H9 (cell line): ENCODE data around the gene SLC6A18. TPM values are rescaled to one million over a fixed set of nuclear protein-coding genes. Genes with fewer than 3 reads are reported as not detected.
"Not testable (repeated sequence)": the region's sequence is repeated elsewhere in the genome, so short reads cannot be mapped to it uniquely, and the experiment has no call there.

Experiments used
- DNase-seq: peaks from one replicate; pipeline ENCODE4 v3.0.0-alpha.2; 2017
- H2AFZ ChIP-seq: one replicate; pipeline ENCODE4 v1.6.1; 2013; ENCODE audit warnings: mild to moderate bottlenecking, low read length, control low read depth, moderate library complexity
- H2AK5ac ChIP-seq: 2 replicates; pipeline ENCODE4 v1.6.1; 2013; ENCODE audit warnings: low read length, control low read depth, mixed read lengths; ENCODE audit not compliant: insufficient read length
- H2BK120ac ChIP-seq: one replicate; pipeline ENCODE4 v1.6.1; 2013; ENCODE audit warnings: low read depth, mild to moderate bottlenecking, low read length, control low read depth, inconsistent platforms; ENCODE audit not compliant: poor library complexity, severe bottlenecking
- H2BK12ac ChIP-seq: 2 replicates; pipeline ENCODE4 v1.6.1; 2013; ENCODE audit warnings: low read length, control low read depth, mixed read lengths, low read depth; ENCODE audit not compliant: insufficient read length
- H2BK15ac ChIP-seq: 2 replicates; pipeline ENCODE4 v1.6.1; 2013; ENCODE audit warnings: low read depth, low read length, control low read depth
- H2BK20ac ChIP-seq: one replicate; pipeline ENCODE4 v1.6.1; 2013; ENCODE audit warnings: low read depth, mild to moderate bottlenecking, low read length, control low read depth, inconsistent platforms; ENCODE audit not compliant: poor library complexity, severe bottlenecking
- H2BK5ac ChIP-seq: 2 replicates; pipeline ENCODE4 v1.6.1; 2013; ENCODE audit warnings: low read length, control low read depth, mixed read lengths; ENCODE audit not compliant: insufficient read length
- H3K14ac ChIP-seq: 2 replicates; pipeline ENCODE4 v1.6.1; 2013; ENCODE audit warnings: low read length, control low read depth; ENCODE audit not compliant: insufficient read depth
- H3K18ac ChIP-seq: 2 replicates; pipeline ENCODE4 v1.6.1; 2013; ENCODE audit warnings: low read depth, mild to moderate bottlenecking, mixed read lengths, low read length, control low read depth; ENCODE audit not compliant: insufficient read length
- H3K23ac ChIP-seq: 2 replicates; pipeline ENCODE4 v1.6.1; 2013; ENCODE audit warnings: low read length, control low read depth, mixed read lengths, low read depth; ENCODE audit not compliant: insufficient read length
- H3K23me2 ChIP-seq: 2 replicates; pipeline ENCODE4 v1.6.1; 2013; ENCODE audit warnings: low read depth, mild to moderate bottlenecking, mixed read lengths, low read length, control low read depth; ENCODE audit not compliant: insufficient read length, poor library complexity, severe bottlenecking
- H3K27ac ChIP-seq: 2 replicates; pipeline ENCODE4 v1.5.1; 2013; ENCODE audit warnings: low read length, control low read depth, mixed read lengths, low read depth; ENCODE audit not compliant: insufficient read length
- H3K27me3 ChIP-seq: 2 replicates; pipeline ENCODE4 v1.6.1; 2013; ENCODE audit warnings: low read length, control low read depth, inconsistent platforms; ENCODE audit not compliant: insufficient read depth
- H3K4ac ChIP-seq: 2 replicates; pipeline ENCODE4 v1.6.1; 2013; ENCODE audit warnings: low read depth, mild to moderate bottlenecking, control low read depth, inconsistent platforms, low read length, moderate library complexity
- H3K4me1 ChIP-seq: 2 replicates; pipeline ENCODE4 v1.6.1; 2013; ENCODE audit warnings: low read length, control low read depth, inconsistent platforms; ENCODE audit not compliant: insufficient read depth
- H3K4me2 ChIP-seq: 2 replicates; pipeline ENCODE4 v1.6.1; 2013; ENCODE audit warnings: low read length, control low read depth, mixed read lengths; ENCODE audit not compliant: insufficient read length, insufficient read depth
- H3K56ac ChIP-seq: 2 replicates; pipeline ENCODE4 v1.6.1; 2013; ENCODE audit warnings: low read depth, mild to moderate bottlenecking, mixed read lengths, low read length, control low read depth; ENCODE audit not compliant: insufficient read length
- H3K79me1 ChIP-seq: 2 replicates; pipeline ENCODE4 v1.6.1; 2013; ENCODE audit warnings: low read depth, mild to moderate bottlenecking, moderate library complexity, low read length, control low read depth, inconsistent platforms; ENCODE audit not compliant: insufficient read depth, poor library complexity, severe bottlenecking
- H3K79me2 ChIP-seq: 2 replicates; pipeline ENCODE4 v1.6.1; 2013; ENCODE audit warnings: low read length, control low read depth, inconsistent platforms; ENCODE audit not compliant: insufficient read depth
- H3K9ac ChIP-seq: 2 replicates; pipeline ENCODE4 v1.6.1; 2013; ENCODE audit warnings: low read length, control low read depth, mixed read lengths; ENCODE audit not compliant: insufficient read length; ENCODE audit errors: extremely low read depth
- H3K9me3 ChIP-seq: one replicate; pipeline ENCODE4 v1.6.1; 2013; ENCODE audit warnings: low read depth, low read length, inconsistent platforms; ENCODE audit not compliant: control insufficient read depth
- H3T11ph ChIP-seq: one replicate; pipeline ENCODE4 v1.6.1; 2013; ENCODE audit warnings: mild to moderate bottlenecking, low read length, control low read depth, inconsistent platforms
- H4K20me1 ChIP-seq: one replicate; pipeline ENCODE4 v1.6.1; 2013; ENCODE audit not compliant: control insufficient read depth, insufficient read length, insufficient read depth
- H4K5ac ChIP-seq: 2 replicates; pipeline ENCODE4 v1.6.1; 2013; ENCODE audit warnings: low read depth, mild to moderate bottlenecking, mixed read lengths, low read length, control low read depth; ENCODE audit not compliant: insufficient read length
- H4K8ac ChIP-seq: replicated peaks from 2 replicates; pipeline ENCODE4 v1.6.1; 2013; ENCODE audit warnings: low read length, control low read depth, mixed read lengths, low read depth; ENCODE audit not compliant: insufficient read length
- H4K91ac ChIP-seq: 2 replicates; pipeline ENCODE4 v1.6.1; 2013; ENCODE audit warnings: low read depth, mild to moderate bottlenecking, moderate library complexity, mixed read lengths, low read length, control low read depth; ENCODE audit not compliant: insufficient read length
- H3K27ac Mint-ChIP-seq, 3 experiments: 2 replicates in 2 of 3; 3 replicates in 1 of 3; pipeline ENCODE4 v1.8.0; 2020 to 2021; ENCODE audit warnings: mixed read lengths in 3 of 3, mild to moderate bottlenecking in 1 of 3, moderate library complexity in 1 of 3
- H3K27me3 Mint-ChIP-seq: 2 replicates; pipeline ENCODE4 v1.8.0; 2021; ENCODE audit warnings: low read depth, mild to moderate bottlenecking, moderate library complexity, mixed read lengths
- H3K36me3 Mint-ChIP-seq, 3 experiments: 2 replicates in 2 of 3; 3 replicates in 1 of 3; pipeline ENCODE4 v1.8.0; 2020 to 2021; ENCODE audit warnings: low read depth in 3 of 3, mixed read lengths in 3 of 3; ENCODE audit not compliant: insufficient read depth in 1 of 3
- H3K4me1 Mint-ChIP-seq, 2 experiments: 2 replicates each; pipeline ENCODE4 v1.8.0; 2020; ENCODE audit warnings: mixed read lengths in 2 of 2
- H3K4me3 Mint-ChIP-seq, 2 experiments: 2 replicates in 1 of 2; 3 replicates in 1 of 2; pipeline ENCODE4 v1.8.0; 2020 to 2021; ENCODE audit warnings: mild to moderate bottlenecking in 2 of 2, mixed read lengths in 2 of 2, moderate library complexity in 1 of 2
- H3K9me3 Mint-ChIP-seq, 2 experiments: 2 replicates in 1 of 2; 3 replicates in 1 of 2; pipeline ENCODE4 v1.8.0; 2020; ENCODE audit warnings: mild to moderate bottlenecking in 2 of 2, mixed read lengths in 2 of 2, moderate library complexity in 1 of 2
- WGBS: extraction: QIAGEN DNeasy Blood & Tissue Kit; methylation state at CpG from one replicate; pipeline ENCODE4 v1.1.7; 2013; ENCODE audit warnings: missing lambda C conversion rate, low lambda C conversion rate, mixed read lengths; ENCODE audit not compliant: insufficient read length; ENCODE audit errors: extremely low coverage; 5-methylcytosine and 5-hydroxymethylcytosine counted together
- total RNA-seq: library from RNA; stranded (reverse); gene quantifications from 2 replicates; pipeline ENCODE4 v1.2.1, GENCODE V29; 2021
- TF ChIP-seq, protein P1 (sequence below): fragments of 200-600 bp; sonication (generic); conservative IDR thresholded peaks from 3 replicates; pipeline ENCODE4 v1.8.0; 2021; ENCODE audit warnings: antibody characterized with exemption, mild to moderate bottlenecking

Gene SLC6A18
- total RNA-seq, 1 experiment from 2014 or later: not detected

DNA sequence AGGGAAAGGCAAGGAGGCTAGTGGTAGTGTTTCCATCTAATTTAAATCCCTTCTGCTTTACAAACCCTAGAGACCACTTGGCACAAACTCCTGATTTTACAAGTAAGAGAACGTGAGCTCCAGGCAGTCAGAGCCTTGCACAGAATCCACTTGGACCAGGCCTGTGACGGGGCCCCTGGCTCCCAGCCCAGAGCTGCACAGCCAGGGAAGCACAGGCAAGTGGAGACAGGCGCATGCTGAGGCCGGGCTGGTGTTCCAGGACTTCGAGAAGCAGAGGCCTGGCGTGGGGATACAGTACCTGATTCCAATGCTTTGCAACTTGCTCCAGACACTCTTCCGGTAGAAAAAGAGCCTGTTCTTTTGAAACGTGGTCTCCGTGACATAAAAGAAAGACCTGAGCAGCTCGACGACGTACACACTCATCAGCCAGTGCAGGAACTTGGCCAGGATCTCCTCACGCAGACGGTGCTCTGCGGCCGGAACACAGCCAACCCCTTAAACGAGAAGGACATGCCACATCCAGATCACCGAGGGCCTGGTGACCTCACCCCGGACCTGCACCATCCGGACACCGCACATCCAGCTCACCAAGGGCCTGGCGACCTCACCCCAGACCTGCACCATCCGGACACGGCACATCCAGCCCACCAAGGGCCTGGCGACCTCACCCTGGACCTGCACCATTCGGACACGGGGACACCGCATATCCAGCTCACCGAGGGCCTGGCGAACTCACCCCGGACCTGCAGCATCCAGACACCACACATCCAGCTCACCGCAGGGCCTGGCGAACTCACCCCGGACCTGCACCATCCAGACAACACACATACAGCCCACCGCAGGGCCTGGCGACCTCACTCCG, 57.2 kb downstream of the SLC6A18 start:
- H3K23me2 ChIP-seq: no peaks in the 10 kb centered on the region
- H3K9ac ChIP-seq: no peak overlapping the region
- H2AFZ ChIP-seq: no peak overlapping the region
- no peak overlapping the region for H3K4ac ChIP-seq
- no peaks in the 10 kb centered on the region for H3K79me1 ChIP-seq
- no peak overlapping the region for H4K8ac ChIP-seq
- no peak overlapping the region for H3T11ph ChIP-seq
- peaks cover 5% of the 10 kb centered on the region; the same call in 1 of the 2 replicates for H3K79me2 ChIP-seq
- H3K27ac ChIP-seq: no peak overlapping the region
- no CpG with 5 or more reads among the region's 37 CpGs for WGBS
- H4K20me1 ChIP-seq: peaks cover 4% of the 10 kb centered on the region
- H3K27me3 ChIP-seq: no peaks in the 10 kb centered on the region
- Mint-ChIP-seq H3K27me3 (no peaks in the 10 kb centered on the region), H3K4me1 (no peaks in the 10 kb centered on the region), H3K4me3 (no peak overlapping the region), H3K36me3 (peaks cover 18 to 24% (median 22%) of the 10 kb centered on the region in 3 experiments), H3K9me3 (no peaks in the 10 kb centered on the region; a peak in 1 of 5 replicates), H3K27ac (peak overlapping the region in 2 of 3 experiments; percentile 24 to 63; a peak in 1 of 7 replicates)
- no peak overlapping the region for H2AK5ac ChIP-seq
- H4K5ac ChIP-seq: no peak overlapping the region
- no peak overlapping the region for H2BK20ac ChIP-seq
- H2BK15ac ChIP-seq: no peak overlapping the region
- no peak overlapping the region for H2BK120ac ChIP-seq
- H3K18ac ChIP-seq: no peak overlapping the region
- no peak overlapping the region for H3K23ac ChIP-seq
- H2BK5ac ChIP-seq: no peak overlapping the region
- H3K9me3 ChIP-seq: no peaks in the 10 kb centered on the region
- H2BK12ac ChIP-seq: no peak overlapping the region
- no peak overlapping the region for H3K56ac ChIP-seq
- H3K4me1 ChIP-seq: no peaks in the 10 kb centered on the region
- no peak overlapping the region for H4K91ac ChIP-seq
- TF ChIP-seq, protein P1, sequence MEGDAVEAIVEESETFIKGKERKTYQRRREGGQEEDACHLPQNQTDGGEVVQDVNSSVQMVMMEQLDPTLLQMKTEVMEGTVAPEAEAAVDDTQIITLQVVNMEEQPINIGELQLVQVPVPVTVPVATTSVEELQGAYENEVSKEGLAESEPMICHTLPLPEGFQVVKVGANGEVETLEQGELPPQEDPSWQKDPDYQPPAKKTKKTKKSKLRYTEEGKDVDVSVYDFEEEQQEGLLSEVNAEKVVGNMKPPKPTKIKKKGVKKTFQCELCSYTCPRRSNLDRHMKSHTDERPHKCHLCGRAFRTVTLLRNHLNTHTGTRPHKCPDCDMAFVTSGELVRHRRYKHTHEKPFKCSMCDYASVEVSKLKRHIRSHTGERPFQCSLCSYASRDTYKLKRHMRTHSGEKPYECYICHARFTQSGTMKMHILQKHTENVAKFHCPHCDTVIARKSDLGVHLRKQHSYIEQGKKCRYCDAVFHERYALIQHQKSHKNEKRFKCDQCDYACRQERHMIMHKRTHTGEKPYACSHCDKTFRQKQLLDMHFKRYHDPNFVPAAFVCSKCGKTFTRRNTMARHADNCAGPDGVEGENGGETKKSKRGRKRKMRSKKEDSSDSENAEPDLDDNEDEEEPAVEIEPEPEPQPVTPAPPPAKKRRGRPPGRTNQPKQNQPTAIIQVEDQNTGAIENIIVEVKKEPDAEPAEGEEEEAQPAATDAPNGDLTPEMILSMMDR: no peak
- peak; percentile 22 for DNase-seq
- no peak overlapping the region for H3K4me2 ChIP-seq
- H3K14ac ChIP-seq: no peak overlapping the region

DNA sequence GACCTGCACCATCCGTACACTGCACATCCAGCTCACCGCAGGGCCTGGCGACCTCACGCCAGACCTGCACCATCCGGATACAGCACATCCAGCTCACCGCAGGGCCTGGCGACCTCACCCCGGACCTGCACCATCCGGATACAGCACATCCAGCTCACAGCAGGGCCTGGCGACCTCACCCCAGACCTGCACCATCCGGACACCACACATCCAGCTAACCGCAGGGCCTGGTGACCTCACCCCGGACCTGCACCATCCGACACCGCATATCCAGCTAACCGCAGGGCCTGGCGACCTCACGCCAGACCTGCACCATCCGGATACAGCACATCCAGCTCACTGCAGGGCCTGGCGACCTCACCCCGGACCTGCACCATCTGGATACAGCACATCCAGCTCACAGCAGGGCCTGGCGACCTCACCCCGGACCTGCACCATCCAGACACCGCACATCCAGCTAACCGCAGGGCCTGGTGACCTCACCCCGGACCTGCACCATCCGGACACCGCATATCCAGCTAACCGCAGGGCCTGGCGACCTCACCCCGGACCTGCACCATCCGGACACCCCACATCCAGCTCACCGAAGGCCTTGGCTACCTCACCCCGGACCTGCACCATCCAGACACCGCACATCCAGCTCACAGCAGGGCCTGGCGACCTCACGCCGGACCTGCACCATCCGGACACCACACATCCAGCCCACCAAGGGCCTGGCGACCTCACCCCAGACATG, 58.0 kb downstream of the SLC6A18 start:
- not testable (repeated sequence) for H3K27me3 ChIP-seq, H3K23ac ChIP-seq, H2AK5ac ChIP-seq, H3K4me1 ChIP-seq, H2BK15ac ChIP-seq, H4K8ac ChIP-seq, H3K4ac ChIP-seq, H2BK120ac ChIP-seq, H2BK5ac ChIP-seq, H3K14ac ChIP-seq, H3K4me3 Mint-ChIP-seq, H4K5ac ChIP-seq, H3K9ac ChIP-seq, H3T11ph ChIP-seq, H3K27ac ChIP-seq, H3K9me3 ChIP-seq, H2AFZ ChIP-seq, H3K79me2 ChIP-seq, H3K4me2 ChIP-seq, H3K56ac ChIP-seq, H2BK12ac ChIP-seq, H3K9me3 Mint-ChIP-seq, H3K23me2 ChIP-seq, H2BK20ac ChIP-seq, H3K4me1 Mint-ChIP-seq, H3K18ac ChIP-seq, H4K91ac ChIP-seq, H3K27me3 Mint-ChIP-seq, H4K20me1 ChIP-seq, H3K79me1 ChIP-seq
- peak; percentile 19 for DNase-seq
- WGBS: no CpG with 5 or more reads among the region's 40 CpGs
- Mint-ChIP-seq H3K36me3 (peaks cover 17 to 25% (median 22%) of the 10 kb centered on the region in 3 experiments), H3K27ac (peak overlapping the region in 2 of 3 experiments; percentile 24 to 61; a peak in 2 of 7 replicates)
